Activated CD8-positive, alpha-beta memory T cell treated with anti-CD3 and anti-CD28 coated beads, Interleukin-2, amount 10 ng/mL, durations not matched to agents 7 days and 5 days (primary cell): Measurements from ENCODE around the gene CDK4. TPM values are rescaled to one million over a fixed set of nuclear protein-coding genes. Genes with fewer than 3 reads are reported as not detected.

Source experiments
- ATAC-seq: fragments of 150-1000 bp; cut with Tn5 transposase; one replicate; pipeline ENCODE4 v1.10.0; 2021; ENCODE audit warnings: moderate library complexity
- CTCF ChIA-PET: fragments of 350-600 bp; sonication (Branson Sonifier 250); formaldehyde crosslinking; loops from one replicate; lab custom pipeline; 2021; ENCODE audit warnings: antibody characterized with exemption; lab: Charles Lee
- DNase-seq: peaks from one replicate; pipeline ENCODE4 v3.0.0-alpha.2; 2020
- H3K27ac Mint-ChIP-seq: one replicate; pipeline ENCODE4 v1.8.0; 2021; ENCODE audit warnings: mild to moderate bottlenecking, mixed read lengths
- H3K27me3 Mint-ChIP-seq: one replicate; pipeline ENCODE4 v1.8.0; 2021; ENCODE audit warnings: mixed read lengths
- H3K36me3 Mint-ChIP-seq: one replicate; pipeline ENCODE4 v1.8.0; 2021; ENCODE audit warnings: mild to moderate bottlenecking, mixed read lengths
- H3K4me1 Mint-ChIP-seq: one replicate; pipeline ENCODE4 v1.8.0; 2021; ENCODE audit warnings: mixed read lengths
- H3K4me3 Mint-ChIP-seq: one replicate; pipeline ENCODE4 v1.8.0; 2021; ENCODE audit warnings: mild to moderate bottlenecking, moderate library complexity, mixed read lengths
- H3K9me3 Mint-ChIP-seq: one replicate; pipeline ENCODE4 v1.8.0; 2022; ENCODE audit warnings: low read depth, mixed read lengths
- total RNA-seq, 2 experiments: library from RNA; stranded (reverse); gene quantifications; one replicate each; pipeline ENCODE4 v1.2.3, GENCODE V29; 2021

The CDK4 gene
- total RNA-seq, 2 experiments from 2014 or later = 127 to 167 TPM

DNA sequence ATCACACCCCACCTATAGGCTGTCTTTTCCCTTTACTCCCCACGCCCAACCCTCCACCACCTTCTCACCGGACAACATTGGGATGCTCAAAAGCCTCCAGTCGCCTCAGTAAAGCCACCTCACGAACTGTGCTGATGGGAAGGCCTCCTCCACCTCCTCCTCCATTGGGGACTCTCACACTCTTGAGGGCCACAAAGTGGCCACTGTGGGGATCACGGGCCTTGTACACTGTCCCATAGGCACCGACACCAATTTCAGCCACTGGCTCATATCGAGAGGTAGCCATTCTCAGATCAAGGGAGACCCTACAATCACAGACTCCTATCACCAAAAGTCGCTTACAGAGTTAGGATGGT is 700 bp downstream of the CDK4 start:
- CTCF ChIA-PET = interaction anchor here (1.2 kb wide), 1 partner anchor 32 kb away, joined by 3 read pairs; no protein-coding TSS in a partner anchor
- no peaks in the 10 kb centered on the region for H3K27me3 Mint-ChIP-seq
- H3K9me3 Mint-ChIP-seq = no peaks in the 10 kb centered on the region
- no peak for DNase-seq
- peaks cover 49% of the 10 kb centered on the region for H3K4me1 Mint-ChIP-seq
- peak overlapping the region; percentile 93 for H3K4me3 Mint-ChIP-seq
- ATAC-seq = no peak
- peak overlapping the region; percentile 87 for H3K27ac Mint-ChIP-seq
- peaks cover 31% of the 10 kb centered on the region for H3K36me3 Mint-ChIP-seq

DNA sequence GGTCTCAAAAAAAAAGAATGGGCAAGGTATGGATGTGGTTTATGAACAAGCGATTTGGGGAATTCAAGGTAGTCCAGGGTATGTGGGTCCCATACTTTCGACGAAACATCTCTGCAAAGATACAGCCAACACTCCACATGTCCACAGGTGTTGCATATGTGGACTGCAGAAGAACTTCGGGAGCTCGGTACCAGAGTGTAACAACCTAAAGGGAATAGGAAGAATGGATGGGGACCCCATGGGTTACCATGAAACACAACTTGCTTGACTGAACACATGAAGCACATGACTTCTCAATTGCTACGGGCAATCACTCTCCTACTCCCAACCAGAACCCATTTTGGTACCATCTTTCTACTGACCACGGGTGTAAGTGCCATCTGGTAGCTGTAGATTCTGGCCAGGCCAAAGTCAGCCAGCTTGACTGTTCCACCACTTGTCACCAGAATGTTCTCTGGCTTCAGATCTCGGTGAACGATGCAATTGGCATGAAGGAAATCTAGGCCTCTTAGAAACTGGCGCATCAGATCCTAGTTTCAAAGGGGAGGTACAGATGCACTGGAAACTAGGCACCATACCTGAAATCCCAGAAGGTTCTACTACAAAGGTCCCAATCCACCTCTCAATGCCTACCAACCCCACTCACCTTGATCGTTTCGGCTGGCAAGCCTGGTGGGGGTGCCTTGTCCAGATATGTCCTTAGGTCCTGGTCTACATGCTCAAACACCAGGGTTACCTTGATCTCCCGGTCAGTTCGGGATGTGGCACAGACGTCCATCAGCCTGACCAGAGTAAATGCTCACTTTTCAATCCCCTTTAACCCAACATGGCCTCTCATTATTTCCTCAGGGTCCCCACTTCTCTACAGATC is 1.3 kb downstream of the CDK4 start:
- H3K27ac Mint-ChIP-seq = peak overlapping the region; percentile 87

DNA sequence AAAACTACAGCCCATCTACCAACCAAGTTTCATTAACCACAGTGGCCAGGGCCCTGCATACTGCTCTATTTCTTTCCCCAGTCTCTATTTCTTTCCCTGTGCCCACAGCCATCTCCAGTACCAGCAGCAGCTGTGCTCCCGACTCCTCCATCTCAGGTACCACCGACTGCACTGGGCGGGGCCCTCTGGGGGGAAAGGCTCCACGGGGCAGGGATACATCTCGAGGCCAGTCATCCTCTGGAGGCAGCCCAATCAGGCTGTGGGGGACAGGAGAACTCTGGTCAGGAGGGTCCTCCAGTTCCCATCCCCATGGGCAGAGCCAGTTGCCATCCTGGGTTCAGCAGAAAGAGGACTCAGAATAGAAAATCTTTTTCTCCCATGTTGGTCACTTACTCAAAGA is 3.0 kb downstream of the CDK4 start:
- Mint-ChIP-seq H3K4me3 (no peak overlapping the region), H3K36me3 (peaks cover 30% of the 10 kb centered on the region)
- CTCF ChIA-PET = interaction anchor here (1.8 to 2.4 kb wide), 2 partner anchors 8 to 10 kb away, joined by 5 to 8 read pairs; no protein-coding TSS in a partner anchor

More for the DNA sequence above, 1.3 kb downstream of the CDK4 start:
- Mint-ChIP-seq H3K36me3 (peaks cover 31% of the 10 kb centered on the region), H3K4me3 (peak overlapping the region; percentile 93), H3K9me3 (no peaks in the 10 kb centered on the region), H3K27me3 (no peaks in the 10 kb centered on the region), H3K4me1 (peaks cover 51% of the 10 kb centered on the region)
- CTCF ChIA-PET = interaction anchor here (1.4 to 2.4 kb wide), 2 partner anchors 9 kb away, joined by 5 to 8 read pairs; no protein-coding TSS in a partner anchor
- ATAC-seq (no peak), DNase-seq (no peak)

DNA sequence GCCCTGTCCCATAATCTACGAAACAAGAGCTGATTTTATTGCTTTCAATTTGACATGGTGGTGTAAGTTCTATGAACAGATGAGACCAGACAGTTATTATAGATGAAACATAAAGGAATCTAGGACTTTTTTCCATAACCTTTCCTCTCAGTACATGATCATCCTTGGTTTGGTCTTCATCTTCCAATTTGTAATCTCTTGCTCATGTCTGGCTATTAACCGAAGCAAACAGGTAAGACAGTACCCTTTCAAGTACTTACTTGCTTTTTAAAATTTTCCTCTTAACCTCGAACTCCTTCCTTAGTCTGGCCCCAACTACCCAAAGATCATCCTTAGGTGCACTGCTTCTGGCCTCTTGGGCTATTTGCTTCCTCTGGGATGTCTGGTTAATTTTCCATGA is 6.1 kb downstream of the CDK4 start:
- no peaks in the 10 kb centered on the region for H3K27me3 Mint-ChIP-seq
- H3K4me1 Mint-ChIP-seq = peaks cover 50% of the 10 kb centered on the region
- CTCF ChIA-PET = interaction anchor here (2.0 to 2.2 kb wide), 2 partner anchors 11 to 15 kb away, joined by 6 to 17 read pairs; no protein-coding TSS in a partner anchor
- peak overlapping the region; percentile 95 for H3K27ac Mint-ChIP-seq
- DNase-seq (no peak), ATAC-seq (no peak)
- peaks cover 25% of the 10 kb centered on the region for H3K36me3 Mint-ChIP-seq
- H3K4me3 Mint-ChIP-seq = peak overlapping the region; percentile 85
- H3K9me3 Mint-ChIP-seq = no peaks in the 10 kb centered on the region

More for the DNA sequence above, 3.0 kb downstream of the CDK4 start:
- ATAC-seq (no peak), DNase-seq (no peak)
- Mint-ChIP-seq H3K4me1 (peaks cover 58% of the 10 kb centered on the region), H3K9me3 (no peaks in the 10 kb centered on the region), H3K27me3 (no peaks in the 10 kb centered on the region), H3K27ac (no peak overlapping the region)

DNA sequence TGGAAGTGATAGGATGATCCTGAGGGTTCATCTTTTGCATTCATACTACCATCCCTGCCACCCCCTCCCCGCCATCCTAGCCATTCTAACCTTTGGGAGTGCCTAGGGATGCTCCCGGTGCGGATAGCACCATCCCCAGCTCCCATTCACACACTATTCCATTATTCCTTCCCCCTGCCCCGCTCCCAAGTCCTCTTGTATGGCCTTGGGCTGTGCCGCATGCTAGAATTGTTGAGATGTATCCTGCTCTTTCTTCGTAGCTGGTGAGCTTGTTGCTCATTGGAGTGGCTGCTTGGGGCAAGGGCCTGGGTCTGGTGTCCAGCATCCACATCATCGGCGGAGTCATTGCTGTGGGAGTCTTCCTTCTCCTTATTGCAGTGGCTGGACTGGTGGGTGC is 6.6 kb downstream of the CDK4 start:
- H3K4me1 Mint-ChIP-seq = peaks cover 50% of the 10 kb centered on the region
- CTCF ChIA-PET = interaction anchor here (1.2 to 2.2 kb wide), 4 partner anchors 11 to 282 kb away, joined by 3 to 17 read pairs (median 6); no protein-coding TSS in a partner anchor
- peaks cover 20% of the 10 kb centered on the region for H3K36me3 Mint-ChIP-seq

DNA sequence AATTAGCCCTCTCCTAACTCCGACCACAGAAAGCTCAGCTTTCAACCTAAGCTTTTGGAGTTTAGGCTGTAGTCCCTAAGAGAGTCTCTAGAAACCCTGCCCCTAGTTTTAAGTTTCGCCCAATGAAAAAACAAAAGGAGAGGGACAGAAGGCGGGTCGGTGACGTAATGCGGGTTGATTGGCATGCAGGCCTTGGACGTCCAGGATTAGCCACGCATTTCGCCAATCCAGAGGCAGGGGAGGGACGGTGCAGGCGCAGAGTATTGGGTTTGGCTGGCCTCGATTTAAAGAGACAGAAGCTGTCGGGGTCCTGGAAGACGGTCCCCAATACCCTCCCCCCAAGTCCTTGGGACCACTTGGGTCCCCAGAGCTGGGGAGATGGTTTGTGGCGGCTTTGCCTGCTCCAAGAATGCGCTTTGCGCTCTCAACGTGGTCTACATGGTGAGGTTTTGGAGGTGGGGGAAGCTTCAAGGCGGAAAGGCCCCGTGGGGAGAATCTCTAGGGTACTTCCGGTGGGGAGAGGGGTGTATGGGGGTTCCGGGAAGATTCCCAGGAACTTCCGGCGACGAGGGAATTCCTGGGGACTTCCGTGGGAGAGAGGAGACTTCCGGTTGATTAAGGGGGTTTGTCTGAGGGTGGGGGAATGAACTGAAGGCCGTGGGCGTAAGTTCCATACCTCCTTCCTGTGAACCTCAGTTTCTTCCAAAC is 7.2 kb downstream of the CDK4 start, which contains the start of gene TSPAN31:
Gene TSPAN31 (plus strand): TSS at position 263 of the 708 bp plus-strand sequence. CDS start 116 bp downstream, at position 379.
- peak within 1 kb of the TSS; percentile 95 for H3K27ac Mint-ChIP-seq
- H3K36me3 Mint-ChIP-seq = peaks cover 15% of the 10 kb centered on the region
- peak; percentile 98 for DNase-seq
- H3K4me1 Mint-ChIP-seq = peaks cover 49% of the 10 kb centered on the region
- peak; percentile 83 for ATAC-seq
- no peaks in the 10 kb centered on the region for H3K9me3 Mint-ChIP-seq
- CTCF ChIA-PET = interaction anchor here (1.2 to 2.2 kb wide), 6 partner anchors 9 to 281 kb away, joined by 3 to 17 read pairs (median 6); no protein-coding TSS in a partner anchor
- peak within 1 kb of the TSS; percentile 85 for H3K4me3 Mint-ChIP-seq
- no peaks in the 10 kb centered on the region for H3K27me3 Mint-ChIP-seq

More for the DNA sequence above, 6.6 kb downstream of the CDK4 start:
- peak overlapping the region; percentile 85 for H3K4me3 Mint-ChIP-seq
- no peaks in the 10 kb centered on the region for H3K27me3 Mint-ChIP-seq
- no peaks in the 10 kb centered on the region for H3K9me3 Mint-ChIP-seq
- ATAC-seq (no peak), DNase-seq (no peak)
- H3K27ac Mint-ChIP-seq = peak overlapping the region; percentile 95

DNA sequence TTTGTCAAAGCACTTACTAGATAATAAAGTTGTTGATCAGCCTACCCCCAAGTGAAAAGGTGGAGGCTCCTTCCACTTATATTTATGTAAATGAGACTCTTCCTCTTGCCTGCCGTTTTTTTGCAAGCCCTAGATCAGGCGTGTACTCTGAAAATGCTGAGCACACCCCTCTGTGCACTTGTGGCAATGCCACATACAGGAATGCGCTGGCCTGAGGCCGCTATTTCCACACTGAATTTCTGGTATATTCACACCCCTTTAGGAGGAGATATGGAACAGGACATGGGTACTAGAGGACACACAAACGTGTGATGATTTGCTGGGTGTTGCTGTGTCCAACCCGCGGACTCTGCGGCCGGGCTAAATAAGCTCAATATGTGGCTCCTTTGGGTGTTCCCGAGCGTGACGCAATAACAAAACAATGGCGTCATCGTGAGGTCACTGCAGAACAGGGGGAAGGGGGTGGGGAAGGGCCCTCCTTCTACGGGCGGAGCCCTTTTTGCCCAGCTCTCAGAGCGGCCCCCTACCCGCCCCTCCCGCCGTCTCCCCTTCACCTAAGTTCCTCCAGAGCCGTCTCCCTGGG is 7.8 kb downstream of the CDK4 start:
- Mint-ChIP-seq H3K4me3 (peak overlapping the region; percentile 85), H3K9me3 (no peaks in the 10 kb centered on the region), H3K27ac (peak overlapping the region; percentile 95), H3K27me3 (no peaks in the 10 kb centered on the region), H3K36me3 (peaks cover 16% of the 10 kb centered on the region), H3K4me1 (peaks cover 55% of the 10 kb centered on the region)
- CTCF ChIA-PET = interaction anchor here (1.2 to 2.2 kb wide), 7 partner anchors 10 to 281 kb away, joined by 3 to 17 read pairs (median 5); no protein-coding TSS in a partner anchor
- DNase-seq = peak; percentile 89
- ATAC-seq = peak; percentile 47

DNA sequence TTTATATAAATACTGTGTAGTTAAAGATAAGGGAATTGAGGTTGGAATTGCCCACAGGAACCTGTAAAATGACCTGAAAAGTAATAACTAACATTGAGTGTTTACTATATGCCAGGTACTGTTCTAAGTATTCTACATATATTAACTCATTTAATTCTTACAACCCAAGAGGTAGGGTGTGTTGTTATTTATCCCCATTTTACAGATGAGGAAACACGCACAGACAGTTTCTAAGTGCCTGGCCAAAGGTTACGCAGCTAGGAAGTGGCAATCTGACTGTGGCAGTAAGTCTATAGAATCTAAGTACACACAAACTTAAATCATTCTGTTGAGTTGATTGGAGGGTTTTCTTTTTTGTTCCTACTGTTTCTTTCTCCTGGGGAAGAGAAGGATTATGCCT is 8.3 kb downstream of the CDK4 start:
- Mint-ChIP-seq H3K27ac (peak overlapping the region; percentile 95), H3K4me1 (peaks cover 58% of the 10 kb centered on the region), H3K27me3 (no peaks in the 10 kb centered on the region), H3K36me3 (peaks cover 14% of the 10 kb centered on the region), H3K4me3 (peak overlapping the region; percentile 85), H3K9me3 (no peaks in the 10 kb centered on the region)
- ATAC-seq (no peak), DNase-seq (no peak)
- CTCF ChIA-PET = interaction anchor here (1.2 to 1.6 kb wide), 4 partner anchors 10 to 280 kb away, joined by 3 to 7 read pairs (median 4); no protein-coding TSS in a partner anchor

DNA sequence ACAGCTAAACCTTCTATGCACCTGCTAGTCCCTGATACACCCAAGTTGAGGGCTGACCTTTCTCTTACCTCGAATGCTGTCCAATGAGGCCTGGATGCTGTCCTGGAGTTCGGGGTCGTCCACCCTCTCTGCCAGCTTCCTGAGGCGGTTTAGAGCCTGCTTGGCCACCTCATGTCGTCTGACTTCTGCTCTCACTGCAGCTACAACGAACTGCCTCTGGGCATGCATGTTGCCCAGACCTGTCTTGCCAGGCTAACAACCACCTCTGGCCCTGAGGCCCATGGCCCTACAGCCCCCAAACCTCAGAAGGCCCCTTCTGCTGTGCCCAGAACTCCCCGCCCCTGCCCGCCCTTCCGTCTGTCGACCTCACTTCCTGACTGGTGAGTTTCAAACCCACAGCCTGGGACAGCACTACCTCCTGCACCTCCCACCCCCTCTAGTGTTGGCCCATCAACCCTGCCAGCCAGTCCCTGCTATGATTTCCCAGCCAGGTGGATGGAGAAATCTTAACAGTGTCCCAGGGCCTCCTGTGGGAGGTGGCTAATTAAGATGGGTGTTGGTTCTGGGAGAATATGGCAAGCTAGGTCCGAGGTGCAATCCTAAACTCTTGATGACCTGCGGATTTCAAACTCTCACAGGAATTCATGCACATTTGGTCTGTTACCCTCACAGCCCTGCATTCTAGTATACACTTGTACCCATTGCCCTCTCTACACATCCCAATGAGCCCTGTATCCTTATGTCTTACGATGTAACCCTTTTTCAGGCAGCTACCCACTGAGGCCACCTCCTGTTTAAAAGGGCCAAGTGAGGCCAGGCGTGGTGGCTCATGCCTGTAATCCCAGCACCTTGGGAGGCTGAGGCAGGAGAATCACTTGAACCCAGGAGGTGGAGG is 10.0 kb downstream of the CDK4 start:
- Mint-ChIP-seq H3K36me3 (peaks cover 7% of the 10 kb centered on the region), H3K27me3 (no peaks in the 10 kb centered on the region), H3K27ac (peak overlapping the region; percentile 88), H3K9me3 (no peaks in the 10 kb centered on the region), H3K4me3 (peak overlapping the region; percentile 99), H3K4me1 (peaks cover 58% of the 10 kb centered on the region)
- CTCF ChIA-PET = interaction anchor here (0.7 to 3.0 kb wide), 22 partner anchors 8 to 529 kb away, joined by 3 to 22 read pairs (median 5); partner anchors contain the start of genes B4GALNT1, DCTN2, GLI1 and MARCHF9
- ATAC-seq = peak; percentile 67
- peak; percentile 94 for DNase-seq

DNA sequence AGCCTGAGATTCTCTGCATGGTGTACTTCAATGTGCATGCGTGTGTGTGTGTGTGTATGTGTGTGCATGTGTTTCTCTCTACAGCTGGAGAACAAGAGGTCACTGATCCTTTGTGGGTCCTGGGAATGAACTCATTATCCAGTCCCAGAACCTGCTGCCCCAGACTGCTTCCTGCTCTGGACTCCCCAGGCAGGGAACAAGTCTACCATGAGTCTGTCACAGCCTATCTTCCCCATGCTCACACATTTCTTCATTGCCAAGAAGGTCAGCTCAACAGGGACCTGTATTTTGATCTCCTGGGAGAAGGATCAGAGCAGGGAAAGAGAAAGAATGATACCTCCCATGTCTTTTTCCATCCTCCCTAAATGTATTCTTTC is 10.7 kb downstream of the CDK4 start:
- CTCF ChIA-PET = interaction anchor here (0.7 to 3.0 kb wide), 25 partner anchors 9 to 528 kb away, joined by 3 to 22 read pairs (median 5); partner anchors contain the start of genes B4GALNT1, DCTN2, GLI1 and MARCHF9
- peak overlapping the region; percentile 99 for H3K4me3 Mint-ChIP-seq
- no peaks in the 10 kb centered on the region for H3K27me3 Mint-ChIP-seq
- ATAC-seq = no peak
- H3K9me3 Mint-ChIP-seq = no peaks in the 10 kb centered on the region
- H3K4me1 Mint-ChIP-seq = peaks cover 56% of the 10 kb centered on the region
- peak overlapping the region; percentile 88 for H3K27ac Mint-ChIP-seq
- H3K36me3 Mint-ChIP-seq = peaks cover 9% of the 10 kb centered on the region
- DNase-seq = no peak

DNA sequence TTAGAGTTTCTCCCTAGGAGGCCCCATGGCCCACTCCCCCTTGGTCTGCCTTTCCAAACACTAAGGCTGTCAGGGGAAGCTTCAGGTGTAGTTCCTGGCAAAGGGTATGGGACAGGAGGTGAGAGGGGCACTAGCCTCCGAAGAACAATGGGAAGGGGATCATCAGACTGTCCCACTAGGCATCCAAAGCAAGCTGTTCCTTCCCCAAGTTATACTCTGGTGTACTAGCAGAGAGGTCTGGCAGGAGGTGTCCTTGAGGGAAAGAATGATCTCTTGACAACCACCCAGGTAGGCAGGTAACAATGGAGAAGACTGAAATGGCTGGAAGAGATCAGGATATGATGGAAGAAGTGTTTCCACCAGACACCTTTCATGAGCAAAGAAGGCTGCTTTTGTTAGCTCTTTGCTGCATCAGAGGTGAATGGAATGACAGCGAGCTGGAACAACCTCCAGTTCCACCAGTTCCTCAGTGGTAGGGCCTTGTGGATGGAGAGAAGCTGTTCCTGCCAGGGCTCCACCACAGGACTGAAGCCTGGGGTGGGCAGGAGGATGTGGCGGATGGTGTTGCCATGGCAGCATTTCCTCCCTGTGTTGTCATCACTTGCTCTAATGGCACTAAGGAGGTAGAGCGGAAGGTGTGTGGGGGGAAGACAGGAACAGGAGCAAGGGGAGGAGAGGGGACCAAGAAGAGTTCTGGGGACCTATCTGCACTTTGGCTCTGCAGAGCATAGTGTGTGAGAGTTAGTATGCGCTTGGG is 11.3 kb downstream of the CDK4 start:
- Mint-ChIP-seq H3K4me3 (peak overlapping the region; percentile 99), H3K9me3 (no peaks in the 10 kb centered on the region), H3K27ac (peak overlapping the region; percentile 88), H3K36me3 (peaks cover 12% of the 10 kb centered on the region), H3K27me3 (no peaks in the 10 kb centered on the region), H3K4me1 (peaks cover 51% of the 10 kb centered on the region)
- ATAC-seq (peak; percentile 60), DNase-seq (peak; percentile 95)
- CTCF ChIA-PET = interaction anchor here (0.8 to 3.0 kb wide), 22 partner anchors 9 to 282 kb away, joined by 3 to 22 read pairs (median 6); partner anchors contain the start of genes B4GALNT1, DCTN2, GLI1 and MARCHF9
